ENCODE data around the gene HNF1A. TPM values are rescaled to one million over a fixed set of nuclear protein-coding genes. Genes with fewer than 3 reads are reported as not detected.
A peak's percentile ranks its signal among the peaks of the same experiment; 100 is the strongest.

Gene HNF1A
- total and polyA plus RNA-seq, 2 of the 13 experiments (the other 11 are each of a cell fraction or from before 2014, with no cell fraction given): 13.4 to 34.7 TPM

GRCh38 chr12:120981407-120981941 lies 3.1 kb downstream of the HNF1A start (continued):
- TF ChIP-seq ZNF281 (CRISPR knock-in tag; IDR thresholded peaks at IDR 0.05; ENCODE audit: borderline replicate concordance) (peak; percentile 69; the same call in 1 of the 2 replicates), TEF (CRISPR knock-in tag; IDR thresholded peaks at IDR 0.05) (no peak), KLF12 (CRISPR knock-in tag; IDR thresholded peaks at IDR 0.05; ENCODE audit: borderline replicate concordance) (0 out of 2 replicates have a peak, but pooled peaks have one; percentile 21), U2AF1 (optimal IDR thresholded peaks at IDR 0.05; ENCODE audit: low read depth, low read length) (no peak), NCOA5 (CRISPR knock-in tag; IDR thresholded peaks at IDR 0.05) (no peak), RARA (CRISPR knock-in tag; IDR thresholded peaks at IDR 0.05) (peak; percentile 39), MBNL3 (CRISPR knock-in tag; conservative IDR thresholded peaks at IDR 0.05) (no peak), CREM (IDR thresholded peaks at IDR 0.05) (no peak), CREM (CRISPR knock-in tag; IDR thresholded peaks at IDR 0.05) (no peak), NFIB (CRISPR knock-in tag; IDR thresholded peaks at IDR 0.05; ENCODE audit: borderline replicate concordance) (no peak)

GRCh38 chr12:120982659-120983058 lies 4.3 kb downstream of the HNF1A start:
- H3K4me3 ChIP-seq (replicated peaks in 1 of 3; ENCODE audit: insufficient read depth in 1 of 3, low read depth in 2 of 3, low read length in 3 of 3): no peak overlapping the region; a peak in 1 of 6 replicates
- no peak for TF ChIP-seq EHMT2 (IDR thresholded peaks at IDR 0.05; ENCODE audit: borderline replicate concordance, low read depth, low read length)
- TF ChIP-seq, protein P1, sequence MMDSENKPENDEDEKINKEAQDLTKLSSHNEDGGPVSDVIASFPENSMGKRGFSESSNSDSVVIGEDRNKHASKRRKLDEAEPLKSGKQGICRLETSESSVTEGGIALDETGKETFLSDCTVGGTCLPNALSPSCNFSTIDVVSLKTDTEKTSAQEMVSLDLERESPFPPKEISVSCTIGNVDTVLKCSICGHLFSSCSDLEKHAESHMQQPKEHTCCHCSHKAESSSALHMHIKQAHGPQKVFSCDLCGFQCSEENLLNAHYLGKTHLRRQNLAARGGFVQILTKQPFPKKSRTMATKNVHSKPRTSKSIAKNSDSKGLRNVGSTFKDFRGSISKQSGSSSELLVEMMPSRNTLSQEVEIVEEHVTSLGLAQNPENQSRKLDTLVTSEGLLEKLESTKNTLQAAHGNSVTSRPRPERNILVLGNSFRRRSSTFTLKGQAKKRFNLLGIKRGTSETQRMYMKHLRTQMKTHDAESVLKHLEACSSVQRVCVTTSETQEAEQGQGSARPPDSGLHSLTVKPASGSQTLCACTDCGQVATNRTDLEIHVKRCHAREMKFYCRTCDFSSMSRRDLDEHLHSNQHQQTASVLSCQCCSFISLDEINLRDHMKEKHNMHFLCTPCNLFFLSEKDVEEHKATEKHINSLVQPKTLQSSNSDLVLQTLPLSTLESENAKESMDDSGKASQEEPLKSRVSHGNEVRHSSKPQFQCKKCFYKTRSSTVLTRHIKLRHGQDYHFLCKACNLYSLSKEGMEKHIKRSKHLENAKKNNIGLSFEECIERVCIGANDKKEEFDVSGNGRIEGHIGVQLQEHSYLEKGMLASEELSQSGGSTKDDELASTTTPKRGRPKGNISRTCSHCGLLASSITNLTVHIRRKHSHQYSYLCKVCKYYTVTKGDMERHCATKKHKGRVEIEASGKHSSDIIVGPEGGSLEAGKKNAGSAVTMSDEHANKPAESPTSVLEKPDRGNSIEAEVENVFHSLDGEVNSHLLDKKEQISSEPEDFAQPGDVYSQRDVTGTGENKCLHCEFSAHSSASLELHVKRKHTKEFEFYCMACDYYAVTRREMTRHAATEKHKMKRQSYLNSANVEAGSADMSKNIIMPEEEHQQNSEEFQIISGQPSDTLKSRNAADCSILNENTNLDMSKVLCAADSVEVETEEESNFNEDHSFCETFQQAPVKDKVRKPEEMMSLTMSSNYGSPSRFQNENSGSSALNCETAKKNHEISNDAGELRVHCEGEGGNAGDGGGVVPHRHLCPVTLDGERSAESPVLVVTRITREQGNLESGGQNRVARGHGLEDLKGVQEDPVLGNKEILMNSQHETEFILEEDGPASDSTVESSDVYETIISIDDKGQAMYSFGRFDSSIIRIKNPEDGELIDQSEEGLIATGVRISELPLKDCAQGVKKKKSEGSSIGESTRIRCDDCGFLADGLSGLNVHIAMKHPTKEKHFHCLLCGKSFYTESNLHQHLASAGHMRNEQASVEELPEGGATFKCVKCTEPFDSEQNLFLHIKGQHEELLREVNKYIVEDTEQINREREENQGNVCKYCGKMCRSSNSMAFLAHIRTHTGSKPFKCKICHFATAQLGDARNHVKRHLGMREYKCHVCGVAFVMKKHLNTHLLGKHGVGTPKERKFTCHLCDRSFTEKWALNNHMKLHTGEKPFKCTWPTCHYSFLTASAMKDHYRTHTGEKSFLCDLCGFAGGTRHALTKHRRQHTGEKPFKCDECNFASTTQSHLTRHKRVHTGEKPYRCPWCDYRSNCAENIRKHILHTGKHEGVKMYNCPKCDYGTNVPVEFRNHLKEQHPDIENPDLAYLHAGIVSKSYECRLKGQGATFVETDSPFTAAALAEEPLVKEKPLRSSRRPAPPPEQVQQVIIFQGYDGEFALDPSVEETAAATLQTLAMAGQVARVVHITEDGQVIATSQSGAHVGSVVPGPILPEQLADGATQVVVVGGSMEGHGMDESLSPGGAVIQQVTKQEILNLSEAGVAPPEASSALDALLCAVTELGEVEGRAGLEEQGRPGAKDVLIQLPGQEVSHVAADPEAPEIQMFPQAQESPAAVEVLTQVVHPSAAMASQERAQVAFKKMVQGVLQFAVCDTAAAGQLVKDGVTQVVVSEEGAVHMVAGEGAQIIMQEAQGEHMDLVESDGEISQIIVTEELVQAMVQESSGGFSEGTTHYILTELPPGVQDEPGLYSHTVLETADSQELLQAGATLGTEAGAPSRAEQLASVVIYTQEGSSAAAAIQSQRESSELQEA (CRISPR knock-in tag; IDR thresholded peaks at IDR 0.05; ENCODE audit: not compliant biosample characterization): no peak

More at GRCh38 chr12:120982659-120983058, 4.3 kb downstream of the HNF1A start:
- in situ Hi-C loops (cut with HindIII; ENCODE audit: extremely low pct_ligation_motif_present, low pct_unique_long_range_greater_than_20kb): no loop called here
- H3K4me1 ChIP-seq (ENCODE audit: insufficient read depth, low read length): peaks cover 51% of the 10 kb centered on the region
- H3K27ac ChIP-seq (ENCODE audit: extremely low read length, insufficient read depth, low read length): peak overlapping the region; percentile 75
- no TSS peak for BruUV-seq (replicated peaks)
- H3K27me3 ChIP-seq (ENCODE audit: control insufficient read depth in 1 of 2, insufficient read depth in 2 of 2, low read length in 2 of 2): no peaks in the 10 kb centered on the region; a peak in 1 of 5 replicates
- H3K79me2 ChIP-seq (ENCODE audit: insufficient read depth, low read length): peaks cover 64% of the 10 kb centered on the region
- H3K9me3 ChIP-seq (ENCODE audit: low read length): no peaks in the 10 kb centered on the region
- H4K20me1 ChIP-seq (ENCODE audit: insufficient read depth, low read length): no peaks in the 10 kb centered on the region
- 83% methylated on average over 7 of the region's 7 CpGs for WGBS (ENCODE audit: low lambda C conversion rate)
- FAIRE-seq (no peak), DNase-seq (ENCODE audit: low spot score) (no peak), ATAC-seq (no peak)
- peaks cover 3 to 10% of the 10 kb centered on the region in 2 experiments; a peak in 3 of 5 replicates for H3K36me3 ChIP-seq (replicated peaks in 1 of 2; ENCODE audit: control insufficient read depth in 1 of 2, insufficient read depth in 2 of 2, low read length in 2 of 2)
- H3K4me2 ChIP-seq (ENCODE audit: low read depth, low read length): peak overlapping the region; percentile 31
- H3K9ac ChIP-seq (ENCODE audit: insufficient read depth, low read depth, low read length): no peak overlapping the region
- intact Hi-C loops (cut with micrococcal nuclease; ENCODE audit: unreplicated experiment): no loop called here
- H2AFZ ChIP-seq (ENCODE audit: low read length): no peak overlapping the region
- CTCF ChIA-PET (ENCODE audit: low intra/inter-chr PET ratio, low total read pairs): no interaction called here
- POLR2A ChIA-PET: interaction anchor here (1.5 to 6.9 kb wide), 4 partner anchors 10 to 44 kb away, joined by 3 to 114 read pairs (median 66); no protein-coding TSS in a partner anchor

Measured in HepG2 (cell line).